Measurements from ENCODE around the gene KMT2E.

DNA sequence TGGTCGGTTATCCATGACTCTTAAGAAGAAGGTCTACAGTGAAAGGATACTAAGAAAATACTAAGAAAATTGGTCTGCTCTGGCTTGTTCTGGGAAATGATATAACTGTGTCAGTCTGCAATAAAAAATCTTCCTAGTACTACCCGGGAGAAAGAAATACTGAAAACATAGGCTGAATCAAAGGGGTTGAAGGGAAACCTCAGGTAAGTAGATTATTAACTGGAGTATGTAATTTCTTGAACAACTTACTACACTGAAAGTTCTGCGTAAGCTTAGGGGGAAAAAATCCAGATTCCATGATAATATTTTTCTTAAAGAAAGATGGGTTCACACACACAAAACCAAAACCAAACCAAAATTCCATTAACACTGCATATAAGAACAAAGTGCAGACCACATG, 143.3 kb downstream of the KMT2E start:
- no peak for TF ChIP-seq ZEB2 (tag by site-specific recombination; IDR thresholded peaks at IDR 0.05)
- TF ChIP-seq, protein P1, sequence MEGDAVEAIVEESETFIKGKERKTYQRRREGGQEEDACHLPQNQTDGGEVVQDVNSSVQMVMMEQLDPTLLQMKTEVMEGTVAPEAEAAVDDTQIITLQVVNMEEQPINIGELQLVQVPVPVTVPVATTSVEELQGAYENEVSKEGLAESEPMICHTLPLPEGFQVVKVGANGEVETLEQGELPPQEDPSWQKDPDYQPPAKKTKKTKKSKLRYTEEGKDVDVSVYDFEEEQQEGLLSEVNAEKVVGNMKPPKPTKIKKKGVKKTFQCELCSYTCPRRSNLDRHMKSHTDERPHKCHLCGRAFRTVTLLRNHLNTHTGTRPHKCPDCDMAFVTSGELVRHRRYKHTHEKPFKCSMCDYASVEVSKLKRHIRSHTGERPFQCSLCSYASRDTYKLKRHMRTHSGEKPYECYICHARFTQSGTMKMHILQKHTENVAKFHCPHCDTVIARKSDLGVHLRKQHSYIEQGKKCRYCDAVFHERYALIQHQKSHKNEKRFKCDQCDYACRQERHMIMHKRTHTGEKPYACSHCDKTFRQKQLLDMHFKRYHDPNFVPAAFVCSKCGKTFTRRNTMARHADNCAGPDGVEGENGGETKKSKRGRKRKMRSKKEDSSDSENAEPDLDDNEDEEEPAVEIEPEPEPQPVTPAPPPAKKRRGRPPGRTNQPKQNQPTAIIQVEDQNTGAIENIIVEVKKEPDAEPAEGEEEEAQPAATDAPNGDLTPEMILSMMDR (tag by site-specific recombination; IDR thresholded peaks at IDR 0.05) = no peak
- TF ChIP-seq ZNF549 (tag by site-specific recombination; IDR thresholded peaks at IDR 0.05) = no peak
- no peak for TF ChIP-seq SALL2 (tag by site-specific recombination; IDR thresholded peaks at IDR 0.05; ENCODE audit: borderline replicate concordance)
- TF ChIP-seq SCRT1 (tag by site-specific recombination; IDR thresholded peaks at IDR 0.05; ENCODE audit: borderline replicate concordance) = no peak
- no peak for TF ChIP-seq ZBTB17 (tag by site-specific recombination; IDR thresholded peaks at IDR 0.05)
- TF ChIP-seq ZNF350 (tag by site-specific recombination; IDR thresholded peaks at IDR 0.05) = no peak
- TF ChIP-seq, protein P2, sequence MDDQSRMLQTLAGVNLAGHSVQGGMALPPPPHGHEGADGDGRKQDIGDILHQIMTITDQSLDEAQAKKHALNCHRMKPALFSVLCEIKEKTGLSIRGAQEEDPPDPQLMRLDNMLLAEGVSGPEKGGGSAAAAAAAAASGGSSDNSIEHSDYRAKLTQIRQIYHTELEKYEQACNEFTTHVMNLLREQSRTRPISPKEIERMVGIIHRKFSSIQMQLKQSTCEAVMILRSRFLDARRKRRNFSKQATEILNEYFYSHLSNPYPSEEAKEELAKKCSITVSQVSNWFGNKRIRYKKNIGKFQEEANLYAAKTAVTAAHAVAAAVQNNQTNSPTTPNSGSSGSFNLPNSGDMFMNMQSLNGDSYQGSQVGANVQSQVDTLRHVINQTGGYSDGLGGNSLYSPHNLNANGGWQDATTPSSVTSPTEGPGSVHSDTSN (CRISPR knock-in tag; IDR thresholded peaks at IDR 0.05) = no peak
- TF ChIP-seq ZNF830 (tag by site-specific recombination; IDR thresholded peaks at IDR 0.05; ENCODE audit: low read depth) = no peak

All from HEK293 (cell line).